Renal cortex interstitium (tissue), 3 donors: Measurements from ENCODE around the gene BMPR1A. TPM values are rescaled to one million over a fixed set of nuclear protein-coding genes. Genes with fewer than 3 reads are reported as not detected.

Experiments
- polyA plus RNA-seq, 3 donors: library from polyadenylated mRNA; unstranded; fragments of 120-200 nt; gene quantifications; one replicate each; pipeline ENCODE4 v1.2.1, GENCODE V29; 2013; ENCODE audit not compliant: insufficient read length in 3 of 3

Gene BMPR1A
- polyA plus RNA-seq, 3 donors, result 60.8 to 78.6 (median 70.7) TPM

Other genes starting within 250 kb of the BMPR1A start
- gene WAPL, start 234.8 kb upstream of the BMPR1A start, polyA plus RNA-seq, result 10 to 100 TPM; 43.7 to 57.5 (median 46.4) TPM
- gene OPN4, start 102.1 kb upstream of the BMPR1A start, polyA plus RNA-seq, result not detected
- 1 to 10 TPM; 1.2 to 1.9 (median 1.5) TPM for gene LDB3, start 88.1 kb upstream of the BMPR1A start, polyA plus RNA-seq
- gene MMRN2, start 201.0 kb downstream of the BMPR1A start, polyA plus RNA-seq, result 10 to 100 TPM; 20.2 to 26.5 (median 25.0) TPM
- gene SNCG, start 202.0 kb downstream of the BMPR1A start, polyA plus RNA-seq, result 10 to 100 TPM in 2 of 3 donors, 1 to 10 TPM in 1; 9.9 to 13.8 (median 11.6) TPM
- gene ADIRF, start 211.9 kb downstream of the BMPR1A start, polyA plus RNA-seq, result 10 to 100 TPM in 2 of 3 donors, 1 to 10 TPM in 1; 9.2 to 17.2 (median 13.5) TPM